H1 (cell line): ENCODE results near the gene CCDC137. TPM values are rescaled to one million over a fixed set of nuclear protein-coding genes. Genes with fewer than 3 reads are reported as not detected.

ENCODE experiments used
- ASH2L ChIP-seq: fragments of 200-600, 300-600 bp; sonication (generic); IDR thresholded peaks from one replicate; pipeline ENCODE4 v1.7.1; 2017; ENCODE audit warnings: low read length
- BACH1 ChIP-seq: IDR thresholded peaks from 2 replicates; pipeline ENCODE4 v1.6.1; 2012; ENCODE audit warnings: low read length, improper control_type of control experiment
- HDAC6 ChIP-seq: IDR thresholded peaks from one replicate; pipeline ENCODE4 v1.7.1; 2012; ENCODE audit warnings: low read depth, mild to moderate bottlenecking, inconsistent platforms, low read length, moderate library complexity
- JUND ChIP-seq: IDR thresholded peaks from 2 replicates; pipeline ENCODE4 v1.6.1; 2011; ENCODE audit warnings: mild to moderate bottlenecking, improper control_type of control experiment, low read length
- POLR2AphosphoS5 ChIP-seq: IDR thresholded peaks from 2 replicates; pipeline ENCODE4 v1.6.1; 2011; ENCODE audit warnings: low read depth, low read length
- RFX5 ChIP-seq: IDR thresholded peaks from 2 replicates; pipeline ENCODE4 v1.6.1; 2011; ENCODE audit warnings: low read depth, low read length, improper control_type of control experiment, borderline replicate concordance
- SIRT6 ChIP-seq: IDR thresholded peaks from one replicate; pipeline ENCODE4 v1.7.1; 2012; ENCODE audit warnings: low read length, inconsistent platforms
- polyA plus RNA-seq, 7 experiments: library from polyadenylated mRNA; depleted of rRNA in 3 of 7; stranded (reverse) in 5 of 7; unstranded in 2 of 7; fragments of >200 nt in 5 of 7; fragments of 200-250 nt in 2 of 7; gene quantifications; 1 replicate in 5 of 7; 2 replicates in 1 of 7; 4 replicates in 1 of 7; pipeline versions ENCODE4 v1.2.1 to v1.2.3, GENCODE V29; 2011 to 2013; ENCODE audit warnings: missing spikeins in 2 of 7, mixed read lengths in 2 of 7
- total RNA-seq: library from RNA; stranded (reverse); fragmentation: NEBNext Ultra II Directional; extraction: Animal tissue kit (Norgen Biotek cat#: 25700); gene quantifications from 2 replicates; pipeline ENCODE4 v1.2.1, GENCODE V29; 2021
- TF ChIP-seq, protein P1 (sequence below): IDR thresholded peaks from 2 replicates; pipeline ENCODE4 v1.6.1; 2012; ENCODE audit warnings: inconsistent platforms

The CCDC137 gene
- total and polyA plus RNA-seq, 2 of the 8 experiments (the other 6 are each of a cell fraction or from before 2014, with no cell fraction given) = 17.6 to 38.6 TPM

DNA sequence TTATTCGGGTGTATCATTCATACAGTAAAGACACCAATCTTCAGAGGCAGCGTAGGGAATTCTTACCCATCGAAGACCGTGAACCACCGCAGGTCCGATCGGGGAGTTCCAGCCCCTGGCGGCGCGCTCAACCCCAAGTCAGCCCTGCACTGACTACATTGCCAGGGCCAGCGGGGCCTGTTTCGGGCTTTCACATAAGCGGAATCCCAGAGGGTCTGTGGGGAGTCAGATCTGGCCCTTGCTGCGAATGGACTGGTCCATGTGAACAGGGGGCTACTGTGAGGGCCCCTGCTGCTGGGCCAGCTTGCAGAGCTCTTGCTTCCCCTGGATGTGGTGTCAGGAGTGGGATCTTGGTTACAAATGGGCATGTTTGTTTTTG lies 17.8 kb upstream of the CCDC137 start (continued):
- TF ChIP-seq RFX5 = no peak
- TF ChIP-seq, protein P1, sequence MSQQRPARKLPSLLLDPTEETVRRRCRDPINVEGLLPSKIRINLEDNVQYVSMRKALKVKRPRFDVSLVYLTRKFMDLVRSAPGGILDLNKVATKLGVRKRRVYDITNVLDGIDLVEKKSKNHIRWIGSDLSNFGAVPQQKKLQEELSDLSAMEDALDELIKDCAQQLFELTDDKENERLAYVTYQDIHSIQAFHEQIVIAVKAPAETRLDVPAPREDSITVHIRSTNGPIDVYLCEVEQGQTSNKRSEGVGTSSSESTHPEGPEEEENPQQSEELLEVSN = no peak
- no peak for TF ChIP-seq BACH1
- TF ChIP-seq SIRT6 = no peak
- TF ChIP-seq POLR2AphosphoS5 = no peak
- no peak for TF ChIP-seq ASH2L
- no peak for TF ChIP-seq HDAC6
- TF ChIP-seq JUND = no peak
